ENCODE results near the gene FANCC. TPM values are rescaled to one million over a fixed set of nuclear protein-coding genes. Genes with fewer than 3 reads are reported as not detected.

FANCC gene
- total RNA-seq, 1 experiment from 2014 or later = 44.7 TPM

DNA sequence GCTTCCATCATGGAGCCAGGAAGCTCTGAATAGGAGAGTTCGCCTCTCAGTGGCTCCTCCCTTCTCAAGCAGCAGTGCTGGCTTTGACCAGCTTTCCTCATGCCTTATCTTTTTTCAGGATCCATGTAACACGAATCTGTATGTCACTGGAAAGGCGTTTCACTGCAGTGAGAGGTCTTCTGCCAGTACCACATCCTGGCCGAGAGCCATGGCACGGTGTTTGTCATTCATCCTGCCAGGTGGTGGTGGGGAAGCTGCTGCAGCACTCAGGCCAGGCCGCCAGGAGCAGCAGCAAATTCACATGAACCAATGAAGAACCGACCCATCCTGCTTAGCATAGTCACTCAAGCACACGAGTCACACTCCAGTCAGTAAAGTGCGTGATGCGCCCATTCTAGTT, 179.0 kb downstream of the FANCC start:
- Histone ChIP-seq H3K9me2 (ENCODE audit: insufficient read depth) (no peaks in the 10 kb centered on the region), H3F3A (ENCODE audit: insufficient read depth, low read depth) (no peaks in the 10 kb centered on the region), H3K4me1 (replicated peaks; ENCODE audit: insufficient read depth) (no peaks in the 10 kb centered on the region), H3K36me3 (ENCODE audit: low read depth) (no peaks in the 10 kb centered on the region), H3K27ac (no peak overlapping the region), H3K79me2 (ENCODE audit: low read depth) (no peaks in the 10 kb centered on the region), H3K4me3 (no peak overlapping the region), H2AFZ (no peak overlapping the region), H3K9me3 (ENCODE audit: insufficient read depth, low read depth) (no peaks in the 10 kb centered on the region), H3K4me2 (no peak overlapping the region), H4K20me1 (ENCODE audit: insufficient read depth) (no peaks in the 10 kb centered on the region), H3K27me3 (ENCODE audit: insufficient read depth, low read depth) (no peaks in the 10 kb centered on the region)
- BruUV-seq (replicated peaks) = no TSS peak
- CTCF ChIA-PET = no interaction called here
- DNase-seq = no peak
- TF ChIP-seq EZH2 (IDR thresholded peaks at IDR 0.05; ENCODE audit: low read depth) = no peak
- POLR2A ChIA-PET (ENCODE audit: unreplicated experiment) = no interaction called here
- intact Hi-C loops (cut with micrococcal nuclease; ENCODE audit: unreplicated experiment) = no loop called here

DNA sequence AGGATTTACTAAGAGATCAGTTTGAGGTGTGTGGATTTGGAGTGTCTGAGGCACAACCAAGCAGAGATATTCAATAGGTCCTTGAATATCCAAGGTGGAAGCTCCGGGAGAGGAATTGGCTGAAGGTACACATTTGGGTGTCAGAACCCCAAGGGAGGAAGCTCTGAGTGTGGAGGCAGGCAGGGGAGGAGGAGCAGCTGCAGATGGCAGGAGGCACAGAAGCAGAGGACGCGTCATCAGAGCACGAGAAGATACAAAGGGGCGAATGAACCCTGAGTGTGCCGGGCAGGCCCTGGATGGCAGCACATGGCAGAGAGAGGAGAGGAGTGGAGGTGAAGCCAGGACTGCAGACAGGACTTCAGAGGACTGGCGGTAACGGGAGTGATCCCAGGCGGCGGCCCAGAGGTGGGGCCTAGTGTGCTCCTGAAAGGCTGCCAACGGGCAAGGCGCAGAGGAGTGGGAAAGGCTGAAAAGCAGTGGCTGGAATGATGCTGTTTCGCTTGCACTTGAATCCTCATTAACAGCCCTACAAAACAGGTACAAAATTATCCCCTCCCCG, 179.8 kb downstream of the FANCC start:
- POLR2A ChIA-PET (ENCODE audit: unreplicated experiment) = no interaction called here
- intact Hi-C loops (cut with micrococcal nuclease; ENCODE audit: unreplicated experiment) = no loop called here

DNA sequence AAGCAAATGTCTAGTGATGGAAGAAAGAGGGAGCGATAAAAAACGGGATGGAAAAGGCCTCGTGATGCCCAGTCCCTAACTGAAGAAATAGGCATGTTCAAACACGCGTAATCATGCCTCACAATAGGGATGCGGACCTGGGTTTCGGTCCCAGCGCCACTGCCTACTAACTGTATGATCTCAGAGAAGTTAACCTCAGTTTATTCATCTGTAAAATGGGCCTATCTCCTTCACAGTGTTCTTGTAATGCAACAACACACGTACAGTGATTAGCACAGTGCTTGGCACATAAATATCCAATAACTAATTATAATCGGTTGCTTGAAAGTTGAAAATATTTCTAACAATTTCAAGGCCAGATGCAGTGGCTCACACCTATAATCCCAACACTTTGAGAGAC, 181.8 kb downstream of the FANCC start:
- H3K27me3 ChIP-seq (ENCODE audit: insufficient read depth, low read depth) = no peaks in the 10 kb centered on the region
- H3K4me2 ChIP-seq = no peak overlapping the region
- no peaks in the 10 kb centered on the region for H3K4me1 ChIP-seq (replicated peaks; ENCODE audit: insufficient read depth)
- BruUV-seq (replicated peaks) = no TSS peak
- H2AFZ ChIP-seq = no peak overlapping the region
- H4K20me1 ChIP-seq (ENCODE audit: insufficient read depth) = no peaks in the 10 kb centered on the region
- ChIA-PET POLR2A (ENCODE audit: unreplicated experiment) (no interaction called here), CTCF (interaction anchor here (1.5 kb wide), 1 partner anchor 466 kb away, joined by 14 read pairs; no protein-coding TSS in a partner anchor)
- intact Hi-C loops (cut with micrococcal nuclease; ENCODE audit: unreplicated experiment) = no loop called here
- DNase-seq = no peak
- TF ChIP-seq EZH2 (IDR thresholded peaks at IDR 0.05; ENCODE audit: low read depth) = no peak
- TF ChIP-seq, protein P1, sequence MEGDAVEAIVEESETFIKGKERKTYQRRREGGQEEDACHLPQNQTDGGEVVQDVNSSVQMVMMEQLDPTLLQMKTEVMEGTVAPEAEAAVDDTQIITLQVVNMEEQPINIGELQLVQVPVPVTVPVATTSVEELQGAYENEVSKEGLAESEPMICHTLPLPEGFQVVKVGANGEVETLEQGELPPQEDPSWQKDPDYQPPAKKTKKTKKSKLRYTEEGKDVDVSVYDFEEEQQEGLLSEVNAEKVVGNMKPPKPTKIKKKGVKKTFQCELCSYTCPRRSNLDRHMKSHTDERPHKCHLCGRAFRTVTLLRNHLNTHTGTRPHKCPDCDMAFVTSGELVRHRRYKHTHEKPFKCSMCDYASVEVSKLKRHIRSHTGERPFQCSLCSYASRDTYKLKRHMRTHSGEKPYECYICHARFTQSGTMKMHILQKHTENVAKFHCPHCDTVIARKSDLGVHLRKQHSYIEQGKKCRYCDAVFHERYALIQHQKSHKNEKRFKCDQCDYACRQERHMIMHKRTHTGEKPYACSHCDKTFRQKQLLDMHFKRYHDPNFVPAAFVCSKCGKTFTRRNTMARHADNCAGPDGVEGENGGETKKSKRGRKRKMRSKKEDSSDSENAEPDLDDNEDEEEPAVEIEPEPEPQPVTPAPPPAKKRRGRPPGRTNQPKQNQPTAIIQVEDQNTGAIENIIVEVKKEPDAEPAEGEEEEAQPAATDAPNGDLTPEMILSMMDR (conservative IDR thresholded peaks at IDR 0.05) = no peak
- H3K79me2 ChIP-seq (ENCODE audit: low read depth) = no peaks in the 10 kb centered on the region
- no peaks in the 10 kb centered on the region for H3K9me3 ChIP-seq (ENCODE audit: insufficient read depth, low read depth)
- H3K36me3 ChIP-seq (ENCODE audit: low read depth) = no peaks in the 10 kb centered on the region
- no peaks in the 10 kb centered on the region for H3F3A ChIP-seq (ENCODE audit: insufficient read depth, low read depth)
- no peaks in the 10 kb centered on the region for H3K9me2 ChIP-seq (ENCODE audit: insufficient read depth)
- H3K4me3 ChIP-seq = no peak overlapping the region
- H3K27ac ChIP-seq = no peak overlapping the region

More for the DNA sequence above, 179.8 kb downstream of the FANCC start:
- Histone ChIP-seq H3K27me3 (ENCODE audit: insufficient read depth, low read depth) (no peaks in the 10 kb centered on the region), H2AFZ (no peak overlapping the region), H3K4me1 (replicated peaks; ENCODE audit: insufficient read depth) (no peaks in the 10 kb centered on the region), H3K4me3 (no peak overlapping the region), H4K20me1 (ENCODE audit: insufficient read depth) (no peaks in the 10 kb centered on the region), H3K9me3 (ENCODE audit: insufficient read depth, low read depth) (no peaks in the 10 kb centered on the region), H3F3A (ENCODE audit: insufficient read depth, low read depth) (no peaks in the 10 kb centered on the region), H3K27ac (no peak overlapping the region), H3K4me2 (no peak overlapping the region), H3K9me2 (ENCODE audit: insufficient read depth) (no peaks in the 10 kb centered on the region), H3K79me2 (ENCODE audit: low read depth) (no peaks in the 10 kb centered on the region), H3K36me3 (ENCODE audit: low read depth) (no peaks in the 10 kb centered on the region)
- TF ChIP-seq, protein P1 (conservative IDR thresholded peaks at IDR 0.05) = no peak
- no peak for TF ChIP-seq EZH2 (IDR thresholded peaks at IDR 0.05; ENCODE audit: low read depth)
- CTCF ChIA-PET = no interaction called here
- BruUV-seq (replicated peaks) = no TSS peak
- no peak for DNase-seq

DNA sequence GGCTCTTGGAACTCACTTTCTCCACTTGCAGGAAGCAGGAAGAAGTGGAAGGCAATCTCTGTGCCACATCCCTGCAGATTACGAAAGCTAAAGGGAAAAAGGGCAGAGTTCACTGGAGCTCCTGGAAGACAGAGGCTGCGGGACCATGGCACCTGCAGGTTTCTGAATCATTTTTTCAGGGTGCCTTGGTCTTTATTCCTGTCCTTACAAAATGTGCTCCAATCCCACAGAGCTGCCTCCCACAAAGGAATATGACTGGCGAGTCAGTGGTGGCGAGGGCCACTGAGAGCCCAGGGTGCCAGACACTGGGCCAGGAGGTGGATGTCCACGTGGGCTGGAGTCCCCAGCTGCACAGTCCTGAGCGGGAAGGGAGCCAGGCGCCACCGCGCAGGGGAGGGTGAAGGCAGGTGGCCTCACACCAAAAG, 183.0 kb downstream of the FANCC start:
- Histone ChIP-seq H4K20me1 (ENCODE audit: insufficient read depth) (no peaks in the 10 kb centered on the region), H3K4me1 (replicated peaks; ENCODE audit: insufficient read depth) (no peaks in the 10 kb centered on the region), H3K27me3 (ENCODE audit: insufficient read depth, low read depth) (no peaks in the 10 kb centered on the region), H3K79me2 (ENCODE audit: low read depth) (no peaks in the 10 kb centered on the region), H3K36me3 (ENCODE audit: low read depth) (no peaks in the 10 kb centered on the region), H2AFZ (no peak overlapping the region), H3F3A (ENCODE audit: insufficient read depth, low read depth) (no peaks in the 10 kb centered on the region), H3K4me2 (no peak overlapping the region), H3K27ac (no peak overlapping the region), H3K9me2 (ENCODE audit: insufficient read depth) (no peaks in the 10 kb centered on the region), H3K4me3 (no peak overlapping the region), H3K9me3 (ENCODE audit: insufficient read depth, low read depth) (no peaks in the 10 kb centered on the region)
- TF ChIP-seq, protein P1 (conservative IDR thresholded peaks at IDR 0.05) = no peak
- no peak for TF ChIP-seq EZH2 (IDR thresholded peaks at IDR 0.05; ENCODE audit: low read depth)
- BruUV-seq (replicated peaks) = no TSS peak
- ChIA-PET POLR2A (ENCODE audit: unreplicated experiment) (no interaction called here), CTCF (interaction anchor here (1.5 kb wide), 1 partner anchor 465 kb away, joined by 14 read pairs; no protein-coding TSS in a partner anchor)
- intact Hi-C loops (cut with micrococcal nuclease; ENCODE audit: unreplicated experiment) = no loop called here
- DNase-seq = no peak
